DND-41 (cell line): ENCODE results near the gene KRTAP9-1.

ENCODE experiments used
- CTCF ChIP-seq: IDR thresholded peaks from 2 replicates; pipeline ENCODE4 v1.5.1; 2012; ENCODE audit warnings: borderline replicate concordance, low read length, moderate library complexity, mild to moderate bottlenecking; ENCODE audit not compliant: poor library complexity, severe bottlenecking; ENCODE audit errors: extremely low read depth
- EZH2 ChIP-seq: IDR thresholded peaks from 3 replicates; pipeline ENCODE4 v1.6.1; 2012; ENCODE audit warnings: borderline replicate concordance, low read depth, mild to moderate bottlenecking, moderate library complexity, low read length, inconsistent platforms; ENCODE audit not compliant: severe bottlenecking

GRCh38 chr17:41163828-41164227 is 25.9 kb upstream of the KRTAP9-1 start:
- TF ChIP-seq CTCF, result no peak
- no peak for TF ChIP-seq EZH2
